GM23248 (cell line): ENCODE measurements around the gene SLC40A1. TPM values are rescaled to one million over a fixed set of nuclear protein-coding genes. Genes with fewer than 3 reads are reported as not detected.

ENCODE experiments used
- DNase-seq: peaks from one replicate; pipeline ENCODE4 v3.0.0-alpha.2; 2015
- H2AFZ ChIP-seq: fragments of 200-600 bp; sonication (generic); 2 replicates; pipeline ENCODE4 v1.6.1; 2016; ENCODE audit warnings: antibody characterized with exemption
- H3F3A ChIP-seq: fragments of 200-600 bp; sonication (generic); 2 replicates; pipeline ENCODE4 v1.6.1; 2016; ENCODE audit warnings: mild to moderate bottlenecking, antibody characterized with exemption, mixed run types; ENCODE audit not compliant: insufficient read depth
- H3K27ac ChIP-seq: fragments of 200-600 bp; sonication (generic); 2 replicates; pipeline ENCODE4 v1.5.1; 2016; ENCODE audit warnings: mild to moderate bottlenecking
- H3K27me3 ChIP-seq: fragments of 200-600 bp; sonication (generic); replicated peaks from 2 replicates; pipeline ENCODE4 v1.6.1; 2016; ENCODE audit warnings: mild to moderate bottlenecking; ENCODE audit not compliant: insufficient read depth
- H3K36me3 ChIP-seq: fragments of 200-600 bp; sonication (generic); 2 replicates; pipeline ENCODE4 v1.6.1; 2016; ENCODE audit warnings: low read depth, mild to moderate bottlenecking
- H3K4me1 ChIP-seq: fragments of 200-600 bp; sonication (generic); 2 replicates; pipeline ENCODE4 v1.6.1; 2016; ENCODE audit warnings: mild to moderate bottlenecking; ENCODE audit not compliant: insufficient read depth
- H3K4me2 ChIP-seq: fragments of 200-600 bp; sonication (generic); one replicate; pipeline ENCODE4 v1.6.1; 2016; ENCODE audit warnings: mild to moderate bottlenecking; ENCODE audit not compliant: unreplicated experiment
- H3K4me3 ChIP-seq: fragments of 200-600 bp; sonication (generic); 2 replicates; pipeline ENCODE4 v1.5.1; 2016; ENCODE audit warnings: mild to moderate bottlenecking
- H3K79me2 ChIP-seq: fragments of 200-600 bp; sonication (generic); 2 replicates; pipeline ENCODE4 v1.6.1; 2016; ENCODE audit warnings: mild to moderate bottlenecking; ENCODE audit not compliant: insufficient read depth
- H3K9ac ChIP-seq: fragments of 200-600 bp; sonication (generic); 2 replicates; pipeline ENCODE4 v1.6.1; 2016; ENCODE audit warnings: mild to moderate bottlenecking
- H3K9me2 ChIP-seq: fragments of 200-600 bp; sonication (generic); 2 replicates; pipeline ENCODE4 v1.6.1; 2016; ENCODE audit warnings: mixed run types, mild to moderate bottlenecking, moderate library complexity; ENCODE audit not compliant: insufficient read depth
- H3K9me3 ChIP-seq: fragments of 200-600 bp; sonication (generic); one replicate; pipeline ENCODE4 v1.6.1; 2017; ENCODE audit warnings: low read depth
- H4K20me1 ChIP-seq: fragments of 200-600 bp; sonication (generic); 2 replicates; pipeline ENCODE4 v1.6.0; 2016; ENCODE audit not compliant: insufficient read depth
- EZH2 ChIP-seq: fragments of 200-600 bp; sonication (generic); IDR thresholded peaks from 2 replicates; pipeline ENCODE4 v1.6.1; 2018; ENCODE audit warnings: antibody characterized with exemption, mild to moderate bottlenecking; ENCODE audit not compliant: insufficient read depth, poor library complexity, severe bottlenecking
- EZH2phosphoT487 ChIP-seq: fragments of 200-600 bp; sonication (generic); IDR thresholded peaks from 2 replicates; pipeline ENCODE4 v1.6.1; 2018; ENCODE audit warnings: antibody characterized with exemption, moderate library complexity, mild to moderate bottlenecking, low read depth; ENCODE audit not compliant: insufficient read depth
- WGBS, 2 experiments: methylation state at CpG; one replicate each; pipeline ENCODE4 v1.1.6; 2015 to 2017; ENCODE audit warnings: low lambda C conversion rate in 2 of 2, low coverage in 1 of 2; ENCODE audit errors: missing lambda C conversion rate in 2 of 2; 5-methylcytosine and 5-hydroxymethylcytosine counted together
- in situ Hi-C: fragments of 300-500 bp; cut with MboI; formaldehyde crosslinking; loops from 2 replicates; pipeline ENCODE4 v1.15.0; 2020
- polyA plus RNA-seq: library from polyadenylated mRNA; unstranded; fragments of >200 nt; fragmentation: Nextera tagmentation; extraction: Ambion mirVana; gene quantifications from 2 replicates; pipeline ENCODE4 v1.2.1, GENCODE V29; 2016
- total RNA-seq: library from RNA; depleted of rRNA; stranded (reverse); fragments of >200 nt; shearing (Covaris generic); gene quantifications from 2 replicates; pipeline ENCODE4 v1.2.3, GENCODE V29; 2014

The SLC40A1 gene
- total and polyA plus RNA-seq, 2 experiments from 2014 or later: 0.28 TPM; not detected in 1

- H3K9me2 ChIP-seq: peaks cover 14% of the 10 kb centered on the region; the same call in 1 of the 2 replicates
- peaks cover under 1% of the 10 kb centered on the region; the same call in 1 of the 2 replicates for H3K4me1 ChIP-seq
- H3K4me3 ChIP-seq: no peak overlapping the region
- no peaks in the 10 kb centered on the region for H3K79me2 ChIP-seq
- in situ Hi-C loops: no loop called here
- H3K27me3 ChIP-seq: no peaks in the 10 kb centered on the region
- no peak overlapping the region for H3K4me2 ChIP-seq
- H3K27ac ChIP-seq: no peak overlapping the region
- H3F3A ChIP-seq: 0 out of 2 replicates have a peak, but pooled peaks cover under 1% of the 10 kb centered on the region
- TF ChIP-seq EZH2 (no peak), EZH2phosphoT487 (no peak)
- no peak for DNase-seq
- H3K9ac ChIP-seq: no peak overlapping the region
- WGBS, 2 experiments: 95 to 96% methylated on average over 1 of the region's 1 CpG
- no peaks in the 10 kb centered on the region for H4K20me1 ChIP-seq
- no peaks in the 10 kb centered on the region for H3K36me3 ChIP-seq
- H3K9me3 ChIP-seq: no peaks in the 10 kb centered on the region
- no peak overlapping the region for H2AFZ ChIP-seq
Observed at GRCh38 chr2:189527812-189528592, 52.6 kb downstream of the SLC40A1 start.

- peak overlapping the region; percentile 67 for H2AFZ ChIP-seq
- H3K4me3 ChIP-seq: no peak overlapping the region
- H3K9me2 ChIP-seq: peaks cover 14% of the 10 kb centered on the region; the same call in 1 of the 2 replicates
- H4K20me1 ChIP-seq: no peaks in the 10 kb centered on the region
- TF ChIP-seq EZH2: no peak
- no peak for TF ChIP-seq EZH2phosphoT487
- in situ Hi-C loops: no loop called here
- H3K4me1 ChIP-seq: no peaks in the 10 kb centered on the region
- H3K27me3 ChIP-seq: no peaks in the 10 kb centered on the region
- H3K9me3 ChIP-seq: no peaks in the 10 kb centered on the region
- no peak overlapping the region for H3K4me2 ChIP-seq
- 44 to 46% methylated on average over 13 of the region's 13 CpGs for WGBS, 2 experiments
- H3K9ac ChIP-seq: no peak overlapping the region
- H3K27ac ChIP-seq: no peak overlapping the region
- H3K79me2 ChIP-seq: no peaks in the 10 kb centered on the region
- H3F3A ChIP-seq: no peaks in the 10 kb centered on the region
- H3K36me3 ChIP-seq: no peaks in the 10 kb centered on the region
- no peak for DNase-seq
Observed at GRCh38 chr2:189527041-189527750, 53.4 kb downstream of the SLC40A1 start.

DNA sequence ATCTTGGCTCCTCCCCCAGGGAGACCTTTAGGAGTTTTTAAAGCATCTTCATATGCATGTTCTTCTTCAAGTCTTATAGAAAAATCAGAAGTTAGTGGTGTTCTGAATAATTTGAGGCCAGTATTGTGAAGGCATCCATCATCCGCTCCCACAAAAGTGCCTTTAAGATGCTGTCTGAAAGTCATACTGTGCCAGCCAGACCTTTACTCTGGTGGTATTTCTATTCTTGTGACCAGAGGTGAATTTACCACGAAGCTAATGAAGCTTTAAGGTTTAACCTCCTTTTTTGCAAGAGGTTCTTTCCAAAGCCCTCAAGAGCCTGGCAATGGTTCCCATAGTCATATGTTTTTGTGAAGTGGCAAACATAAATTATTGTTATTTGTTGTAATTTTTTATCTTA is 54.3 kb downstream of the SLC40A1 start:
- Histone ChIP-seq H3F3A (no peaks in the 10 kb centered on the region), H3K9ac (no peak overlapping the region), H3K4me3 (no peak overlapping the region), H4K20me1 (no peaks in the 10 kb centered on the region), H3K27me3 (no peaks in the 10 kb centered on the region), H3K36me3 (no peaks in the 10 kb centered on the region), H3K9me2 (peaks cover 14% of the 10 kb centered on the region; the same call in 1 of the 2 replicates), H3K27ac (no peak overlapping the region), H3K4me1 (no peaks in the 10 kb centered on the region), H3K79me2 (no peaks in the 10 kb centered on the region), H3K9me3 (no peaks in the 10 kb centered on the region), H3K4me2 (no peak overlapping the region), H2AFZ (no peak overlapping the region)
- no peak for TF ChIP-seq EZH2phosphoT487
- TF ChIP-seq EZH2: no peak
- in situ Hi-C loops: no loop called here
- no peak for DNase-seq
- 58 to 65% methylated on average over 2 of the region's 2 CpGs for WGBS, 2 experiments

GRCh38 chr2:189524746-189525145 is 55.8 kb downstream of the SLC40A1 start:
- no peaks in the 10 kb centered on the region for H3K36me3 ChIP-seq
- H3F3A ChIP-seq: no peaks in the 10 kb centered on the region
- no peaks in the 10 kb centered on the region for H3K9me3 ChIP-seq
- no peak overlapping the region for H3K9ac ChIP-seq
- no peaks in the 10 kb centered on the region for H4K20me1 ChIP-seq
- H2AFZ ChIP-seq: no peak overlapping the region
- in situ Hi-C loops: no loop called here
- H3K4me3 ChIP-seq: no peak overlapping the region
- H3K79me2 ChIP-seq: no peaks in the 10 kb centered on the region
- DNase-seq: no peak
- TF ChIP-seq EZH2phosphoT487 (no peak), EZH2 (no peak)
- WGBS, 2 experiments: 86 to 88% methylated on average over 4 of the region's 4 CpGs
- no peak overlapping the region for H3K27ac ChIP-seq
- no peak overlapping the region for H3K4me2 ChIP-seq
- no peaks in the 10 kb centered on the region for H3K27me3 ChIP-seq
- H3K4me1 ChIP-seq: no peaks in the 10 kb centered on the region
- H3K9me2 ChIP-seq: 0 out of 2 replicates have a peak, but pooled peaks cover 2% of the 10 kb centered on the region
